GM12878 (cell line): Measurements from ENCODE around the gene GLT8D2. TPM values are rescaled to one million over a fixed set of nuclear protein-coding genes. Genes with fewer than 3 reads are reported as not detected.

ENCODE experiments used
- ATAC-seq: fragments of 200-7000 bp; cut with Tn5 transposase; 3 replicates; pipeline ENCODE4 v1.9.1; 2020; ENCODE audit warnings: mild to moderate bottlenecking, moderate library complexity
- BruUV-seq: library from RNA; stranded (reverse); fragments of 400-500 nt; replicated peaks from 2 replicates; lab custom pipeline; 2021; lab: Mats Ljungman, UMichigan
- CTCF ChIA-PET: fragments of 300-600 bp; sonication (Branson Sonifier 250); formaldehyde crosslinking; extraction: SDS; loops from one replicate; lab custom pipeline; 2021; ENCODE audit warnings: inconsistent platforms; lab: Yijun Ruan, JAX
- POLR2A ChIA-PET: fragments of 350-600 bp; formaldehyde crosslinking; extraction: SDS; loops from one replicate; lab custom pipeline; 2021; ENCODE audit warnings: inconsistent platforms; lab: Charles Lee
- RAD21 ChIA-PET: fragments of 300-600 bp; sonication (Branson Sonifier 250); formaldehyde crosslinking; loops from one replicate; lab custom pipeline; 2023; ENCODE audit warnings: antibody characterized with exemption; ENCODE audit not compliant: unreplicated experiment; lab: Charles Lee
- SMC1A ChIA-PET: fragments of 300-600 bp; sonication (Branson Sonifier 250); formaldehyde crosslinking; loops from one replicate; lab custom pipeline; 2023; ENCODE audit not compliant: unreplicated experiment, uncharacterized antibody; lab: Charles Lee
- DNase-seq: peaks from one replicate; pipeline ENCODE4 v3.0.0-alpha.2; 2011; ENCODE audit warnings: low read depth, low spot score
- FAIRE-seq: peaks from 3 replicates; lab custom pipeline; 2011; peaks lifted over from hg19 to GRCh38; lab: Jason Lieb, UNC
- H2AFZ ChIP-seq: 2 replicates; pipeline ENCODE4 v1.6.0; 2011; ENCODE audit warnings: low read depth, low read length, control low read depth; ENCODE audit not compliant: control insufficient read depth
- H3K27ac ChIP-seq: 2 replicates; pipeline ENCODE4 v1.5.1; 2011; ENCODE audit warnings: control low read depth; ENCODE audit not compliant: control insufficient read depth, insufficient read depth
- H3K27me3 ChIP-seq, 2 experiments: replicated peaks in 1 of 2; 2 replicates each; pipeline versions ENCODE4 v1.6.0 to v1.6.1; 2011; ENCODE audit warnings: low read length in 1 of 2; ENCODE audit not compliant: control insufficient read depth in 2 of 2, insufficient read depth in 2 of 2
- H3K36me3 ChIP-seq, 2 experiments: 2 replicates each; pipeline ENCODE4 v1.5.1; 2011; ENCODE audit warnings: low read length in 1 of 2; ENCODE audit not compliant: control insufficient read depth in 2 of 2, insufficient read depth in 2 of 2
- H3K4me1 ChIP-seq: 2 replicates; pipeline ENCODE4 v1.6.1; 2011; ENCODE audit warnings: mild to moderate bottlenecking, low read length, moderate library complexity, mixed read lengths; ENCODE audit not compliant: control insufficient read depth, insufficient read depth
- H3K4me2 ChIP-seq: 2 replicates; pipeline ENCODE4 v1.6.0; 2011; ENCODE audit warnings: control low read depth; ENCODE audit not compliant: control insufficient read depth, insufficient read depth
- H3K4me3 ChIP-seq: fragments of 200-600 bp; sonication (generic); 2 replicates; pipeline ENCODE4 v1.5.1; 2016
- H3K79me2 ChIP-seq: 2 replicates; pipeline ENCODE4 v1.6.0; 2011; ENCODE audit warnings: low read length; ENCODE audit not compliant: control insufficient read depth, insufficient read depth
- H3K9ac ChIP-seq: 2 replicates; pipeline ENCODE4 v1.8.0; 2011; ENCODE audit warnings: low read length, control low read depth, mixed read lengths; ENCODE audit not compliant: control insufficient read depth, insufficient read depth
- H3K9me3 ChIP-seq: replicated peaks from 3 replicates; pipeline ENCODE4 v1.5.1; 2011; ENCODE audit warnings: mild to moderate bottlenecking, low read length; ENCODE audit not compliant: control insufficient read depth, insufficient read depth
- H4K20me1 ChIP-seq: 2 replicates; pipeline ENCODE4 v1.6.0; 2011; ENCODE audit not compliant: control insufficient read depth, insufficient read depth
- BCLAF1 ChIP-seq: fragments of 450-650 bp; IDR thresholded peaks from 2 replicates; pipeline ENCODE4 v1.6.1; 2017; ENCODE audit warnings: antibody characterized with exemption, mild to moderate bottlenecking, moderate library complexity
- MYC ChIP-seq: IDR thresholded peaks from 2 replicates; pipeline ENCODE4 v1.6.1; 2011; ENCODE audit warnings: mild to moderate bottlenecking, low read length, moderate library complexity, inconsistent platforms; ENCODE audit not compliant: insufficient read depth, insufficient replicate concordance, insufficient read length, severe bottlenecking
- NR2C2 ChIP-seq: IDR thresholded peaks from 2 replicates; pipeline ENCODE4 v1.6.1; 2011; ENCODE audit warnings: borderline replicate concordance, low read depth; ENCODE audit not compliant: control insufficient read depth, insufficient read length
- PKNOX1 ChIP-seq: fragments of 450-650 bp; IDR thresholded peaks from 2 replicates; pipeline ENCODE4 v1.6.1; 2016; ENCODE audit warnings: mild to moderate bottlenecking
- POLR2AphosphoS5 ChIP-seq: IDR thresholded peaks from 2 replicates; pipeline ENCODE4 v1.6.1; 2011; ENCODE audit warnings: mild to moderate bottlenecking, low read length, inconsistent platforms
- WGBS: methylation state at CpG from one replicate; pipeline ENCODE4 v1.1.6; 2016; ENCODE audit warnings: low lambda C conversion rate; ENCODE audit not compliant: insufficient replicate concordance, insufficient coverage; ENCODE audit errors: missing lambda C conversion rate; 5-methylcytosine and 5-hydroxymethylcytosine counted together
- in situ Hi-C: fragments of 300-500 bp; cut with MboI; formaldehyde crosslinking; loops from 9 replicates; pipeline ENCODE4 v1.14.3; 2018; ENCODE audit warnings: mixed read lengths
- intact Hi-C: fragments of 100-400 bp; cut with micrococcal nuclease; formaldehyde crosslinking; loops from one replicate; pipeline ENCODE4 v1.14.2; 2022; ENCODE audit not compliant: unreplicated experiment
- polyA plus RNA-seq, 11 experiments: library from polyadenylated mRNA; depleted of rRNA in 4 of 11; unstranded in 6 of 11; stranded (reverse) in 5 of 11; fragments of >200 nt; fragmentation: Nextera tagmentation in 4 of 11; fragmentation: Illumina TruSeq in 1 of 11; extraction: Ambion mirVana in 4 of 11; extraction: Trizol in 1 of 11; gene quantifications; 1 replicate in 1 of 11; 2 replicates in 10 of 11; pipeline versions ENCODE4 v1.2.1 to v1.2.3, GENCODE V29; 2011 to 2016; ENCODE audit warnings: inconsistent platforms in 2 of 11, missing spikeins in 2 of 11, low read depth in 1 of 11
- total RNA-seq, 4 experiments: library from RNA; depleted of rRNA in 3 of 4; stranded (reverse); fragments of >200 nt in 3 of 4; fragmentation: Illumina TruSeq in 1 of 4; extraction: Trizol in 1 of 4; gene quantifications; 2 replicates each; pipeline versions ENCODE4 v1.2.1 to v1.2.3, GENCODE V29; 2013 to 2021

The GLT8D2 gene
- total and polyA plus RNA-seq, 10 of the 15 experiments (the other 5 are each of a cell fraction or from before 2014, with no cell fraction given) = 0.06 to 0.80 (median 0.37) TPM; not detected in 1

GRCh38 chr12:103962493-103962892 lies 87.5 kb downstream of the GLT8D2 start (continued):
- TF ChIP-seq POLR2AphosphoS5 (peak; percentile 80), NR2C2 (no peak)
- TF ChIP-seq, all 136 proteins: peak for 4

GRCh38 chr12:103960616-103961227 lies 89.3 kb downstream of the GLT8D2 start:
- intact Hi-C loops (loop anchor here (10.0 kb wide), 1 partner anchor 324 kb away; no protein-coding TSS in a partner anchor), in situ Hi-C loops (no loop called here)
- ATAC-seq (no peak), FAIRE-seq (no peak), DNase-seq (no peak)
- ChIA-PET CTCF (interaction anchor here (0.7 to 1.1 kb wide), 2 partner anchors 76 to 77 kb away, joined by 3 to 4 read pairs; no protein-coding TSS in a partner anchor), POLR2A (interaction anchor here (1.0 to 1.8 kb wide), 2 partner anchors 25 to 31 kb away, joined by 4 to 7 read pairs; partner anchors contain the start of gene HSP90B1), RAD21 (interaction anchor here (1.9 kb wide), 1 partner anchor 25 kb away, joined by 4 read pairs; no protein-coding TSS in a partner anchor), SMC1A (interaction anchor here (0.6 to 2.9 kb wide), 3 partner anchors 13 to 81 kb away, joined by 3 to 9 read pairs (median 9); no protein-coding TSS in a partner anchor)
- WGBS = 64% methylated on average over 7 of the region's 7 CpGs
- H3K9me3 ChIP-seq = no peaks in the 10 kb centered on the region
- H3K9ac ChIP-seq = no peak overlapping the region
- no peak overlapping the region for H3K4me2 ChIP-seq
- TF ChIP-seq BCLAF1 (no peak), MYC (no peak), PKNOX1 (peak; percentile 52)
- no peaks in the 10 kb centered on the region for H3K27me3 ChIP-seq
- no peaks in the 10 kb centered on the region for H3K36me3 ChIP-seq
- H3K4me1 ChIP-seq = no peaks in the 10 kb centered on the region
- peaks cover 34% of the 10 kb centered on the region for H3K79me2 ChIP-seq
- H3K27ac ChIP-seq = no peak overlapping the region
- BruUV-seq = no TSS peak
- H2AFZ ChIP-seq = no peak overlapping the region
- no peaks in the 10 kb centered on the region for H4K20me1 ChIP-seq
- H3K4me3 ChIP-seq = no peak overlapping the region
